ENCODE measurements around the gene ALDH3B2.
A peak's percentile ranks its signal among the peaks of the same experiment; 100 is the strongest.

The ALDH3B2 gene

DNA sequence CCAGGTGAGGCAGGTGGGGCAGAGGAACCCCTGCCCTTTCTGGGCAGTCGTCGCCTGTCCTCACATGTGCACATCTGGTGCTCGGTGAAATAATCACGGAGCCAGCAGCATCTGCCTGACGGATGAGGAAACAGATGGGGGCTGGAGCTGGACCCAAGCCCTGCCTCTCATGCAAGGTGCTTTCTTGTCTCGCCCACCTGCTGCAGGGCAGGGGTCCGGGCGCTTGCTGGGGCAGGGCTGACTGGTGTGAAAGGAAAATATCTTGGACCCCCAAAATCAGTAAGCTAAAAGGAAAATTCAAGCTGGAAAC is 3.3 kb downstream of the ALDH3B2 start:
- Histone ChIP-seq H4K20me1 (ENCODE audit: low read depth, low read length) (no peaks in the 10 kb centered on the region), H3K27me3 (ENCODE audit: low read length) (no peaks in the 10 kb centered on the region), H3K9me3 (ENCODE audit: insufficient read depth, low read length) (no peaks in the 10 kb centered on the region), H3K27ac (ENCODE audit: low read depth, low read length) (no peak overlapping the region), H3K4me2 (ENCODE audit: low read depth, low read length, poor library complexity, severe bottlenecking) (no peak overlapping the region), H3K4me3 (ENCODE audit: insufficient read depth, low read length, poor library complexity, severe bottlenecking) (no peak overlapping the region), H2AFZ (ENCODE audit: low read depth, low read length, severe bottlenecking) (no peak overlapping the region), H3K79me2 (ENCODE audit: insufficient read depth, low read length) (no peaks in the 10 kb centered on the region), H3K9me2 (replicated peaks; ENCODE audit: insufficient read depth, low read length) (no peaks in the 10 kb centered on the region), H3K9ac (ENCODE audit: low read length) (no peak overlapping the region), H3F3A (ENCODE audit: insufficient read depth) (no peaks in the 10 kb centered on the region), H3K36me3 (ENCODE audit: low read length) (no peaks in the 10 kb centered on the region)
- TF ChIP-seq, protein P1, sequence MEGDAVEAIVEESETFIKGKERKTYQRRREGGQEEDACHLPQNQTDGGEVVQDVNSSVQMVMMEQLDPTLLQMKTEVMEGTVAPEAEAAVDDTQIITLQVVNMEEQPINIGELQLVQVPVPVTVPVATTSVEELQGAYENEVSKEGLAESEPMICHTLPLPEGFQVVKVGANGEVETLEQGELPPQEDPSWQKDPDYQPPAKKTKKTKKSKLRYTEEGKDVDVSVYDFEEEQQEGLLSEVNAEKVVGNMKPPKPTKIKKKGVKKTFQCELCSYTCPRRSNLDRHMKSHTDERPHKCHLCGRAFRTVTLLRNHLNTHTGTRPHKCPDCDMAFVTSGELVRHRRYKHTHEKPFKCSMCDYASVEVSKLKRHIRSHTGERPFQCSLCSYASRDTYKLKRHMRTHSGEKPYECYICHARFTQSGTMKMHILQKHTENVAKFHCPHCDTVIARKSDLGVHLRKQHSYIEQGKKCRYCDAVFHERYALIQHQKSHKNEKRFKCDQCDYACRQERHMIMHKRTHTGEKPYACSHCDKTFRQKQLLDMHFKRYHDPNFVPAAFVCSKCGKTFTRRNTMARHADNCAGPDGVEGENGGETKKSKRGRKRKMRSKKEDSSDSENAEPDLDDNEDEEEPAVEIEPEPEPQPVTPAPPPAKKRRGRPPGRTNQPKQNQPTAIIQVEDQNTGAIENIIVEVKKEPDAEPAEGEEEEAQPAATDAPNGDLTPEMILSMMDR (IDR thresholded peaks at IDR 0.05; ENCODE audit: insufficient read depth, low read length, poor library complexity, severe bottlenecking): no peak
- TF ChIP-seq EZH2phosphoT487 (conservative IDR thresholded peaks at IDR 0.05; ENCODE audit: low read length): no peak

DNA sequence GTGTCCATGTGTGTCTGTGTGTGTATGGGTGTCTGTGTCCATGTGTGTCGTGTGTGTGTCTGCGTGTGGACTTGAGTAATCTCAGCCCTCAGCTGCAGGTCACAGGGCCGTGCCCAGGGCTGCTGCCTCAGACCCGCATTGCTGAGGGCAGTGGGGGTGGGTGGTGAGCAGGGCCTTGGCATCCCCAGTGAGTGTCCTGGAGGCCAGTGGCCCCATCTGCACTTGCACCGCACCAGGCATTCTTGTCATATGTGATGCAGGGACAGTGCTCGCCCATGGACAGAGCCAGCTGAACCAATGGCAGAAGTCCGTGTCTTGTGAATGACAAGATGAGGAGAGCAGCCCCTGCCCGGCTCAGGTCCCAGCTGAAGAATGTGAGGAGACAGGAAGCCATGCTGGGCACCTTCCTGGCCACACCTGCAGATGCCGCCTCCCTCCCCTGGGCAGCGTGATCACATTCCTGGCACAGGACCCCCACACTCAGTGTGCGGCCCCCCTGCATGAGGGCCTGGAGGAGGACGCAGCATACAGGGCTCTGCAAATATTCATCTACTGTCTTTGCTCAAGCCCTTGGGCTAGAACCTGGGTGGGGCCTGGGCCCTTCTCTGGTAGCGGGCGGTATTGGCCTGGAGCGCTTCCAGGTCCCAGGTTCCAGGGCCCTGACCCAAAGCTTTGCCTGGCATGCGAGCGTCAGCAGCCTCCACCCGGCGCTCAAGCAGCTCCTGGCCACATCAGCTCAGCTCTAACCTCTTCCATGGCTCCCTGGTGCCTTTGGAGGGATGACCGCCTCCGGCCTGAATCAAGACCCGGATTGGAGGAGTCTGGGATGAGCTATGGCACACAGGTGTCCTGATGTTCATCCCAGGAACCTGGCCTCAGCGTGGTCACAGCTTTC is 3.9 kb downstream of the ALDH3B2 start:
- Histone ChIP-seq H3K4me2 (ENCODE audit: low read depth, low read length, poor library complexity, severe bottlenecking) (no peak overlapping the region), H3K9me3 (ENCODE audit: insufficient read depth, low read length) (no peaks in the 10 kb centered on the region), H3K27me3 (ENCODE audit: low read length) (no peaks in the 10 kb centered on the region), H2AFZ (ENCODE audit: low read depth, low read length, severe bottlenecking) (no peak overlapping the region), H3K4me3 (ENCODE audit: insufficient read depth, low read length, poor library complexity, severe bottlenecking) (no peak overlapping the region), H4K20me1 (ENCODE audit: low read depth, low read length) (no peaks in the 10 kb centered on the region), H3K9ac (ENCODE audit: low read length) (no peak overlapping the region), H3F3A (ENCODE audit: insufficient read depth) (no peaks in the 10 kb centered on the region), H3K27ac (ENCODE audit: low read depth, low read length) (no peak overlapping the region), H3K79me2 (ENCODE audit: insufficient read depth, low read length) (no peaks in the 10 kb centered on the region), H3K9me2 (replicated peaks; ENCODE audit: insufficient read depth, low read length) (no peaks in the 10 kb centered on the region), H3K36me3 (ENCODE audit: low read length) (no peaks in the 10 kb centered on the region)
- TF ChIP-seq EZH2phosphoT487 (conservative IDR thresholded peaks at IDR 0.05; ENCODE audit: low read length): no peak
- TF ChIP-seq, protein P1 (IDR thresholded peaks at IDR 0.05; ENCODE audit: insufficient read depth, low read length, poor library complexity, severe bottlenecking): no peak

DNA sequence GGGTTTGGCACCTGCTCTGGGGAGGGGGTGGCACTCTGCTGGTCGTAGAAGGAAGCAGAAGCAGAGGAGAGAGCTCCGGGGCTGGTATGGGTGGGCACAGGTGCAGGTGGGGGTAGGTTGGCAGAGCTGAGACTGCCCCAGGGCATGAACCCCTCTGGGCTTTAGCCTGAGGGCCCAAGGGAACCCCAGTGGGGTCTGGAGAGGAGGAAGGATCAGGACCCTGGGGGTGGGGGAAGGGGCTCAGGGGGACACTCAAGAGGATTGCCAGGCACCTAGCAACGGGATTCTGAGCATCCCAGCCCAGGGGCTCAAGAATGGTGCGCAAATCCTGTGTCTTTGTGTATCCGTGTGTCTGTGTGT is 6.3 kb downstream of the ALDH3B2 start:
- H3K9me2 ChIP-seq (replicated peaks; ENCODE audit: insufficient read depth, low read length): no peaks in the 10 kb centered on the region
- H3K9me3 ChIP-seq (ENCODE audit: insufficient read depth, low read length): no peaks in the 10 kb centered on the region
- TF ChIP-seq, protein P1 (IDR thresholded peaks at IDR 0.05; ENCODE audit: insufficient read depth, low read length, poor library complexity, severe bottlenecking): no peak
- no peak for TF ChIP-seq EZH2phosphoT487 (conservative IDR thresholded peaks at IDR 0.05; ENCODE audit: low read length)
- H3K27me3 ChIP-seq (ENCODE audit: low read length): no peaks in the 10 kb centered on the region
- no peaks in the 10 kb centered on the region for H4K20me1 ChIP-seq (ENCODE audit: low read depth, low read length)
- no peaks in the 10 kb centered on the region for H3F3A ChIP-seq (ENCODE audit: insufficient read depth)
- H3K4me2 ChIP-seq (ENCODE audit: low read depth, low read length, poor library complexity, severe bottlenecking): peak overlapping the region; percentile 47
- no peak overlapping the region for H2AFZ ChIP-seq (ENCODE audit: low read depth, low read length, severe bottlenecking)
- peak overlapping the region; percentile 15; the same call in 1 of the 2 replicates for H3K9ac ChIP-seq (ENCODE audit: low read length)
- no peaks in the 10 kb centered on the region for H3K36me3 ChIP-seq (ENCODE audit: low read length)
- no peak overlapping the region for H3K4me3 ChIP-seq (ENCODE audit: insufficient read depth, low read length, poor library complexity, severe bottlenecking)
- no peaks in the 10 kb centered on the region for H3K79me2 ChIP-seq (ENCODE audit: insufficient read depth, low read length)
- peak overlapping the region; percentile 58 for H3K27ac ChIP-seq (ENCODE audit: low read depth, low read length)
